BE2C (cell line): Measurements from ENCODE around the gene LIME1.

Source experiments
- DNase-seq: peaks from one replicate; pipeline ENCODE4 v3.0.0-alpha.2; 2020
- H3K27me3 ChIP-seq: fragments of 250-450 bp; sonication (Bioruptor Pico); 2 replicates; pipeline ENCODE4 v1.5.1; 2020; ENCODE audit warnings: mild to moderate bottlenecking
- H3K36me3 ChIP-seq: fragments of 250-450 bp; sonication (Bioruptor Pico); 2 replicates; pipeline ENCODE4 v1.5.1; 2020; ENCODE audit warnings: mild to moderate bottlenecking
- H3K4me1 ChIP-seq: fragments of 250-450 bp; sonication (Bioruptor Pico); 2 replicates; pipeline ENCODE4 v1.5.1; 2020
- H3K4me3 ChIP-seq: 2 replicates; pipeline ENCODE4 v1.5.1; 2011; ENCODE audit warnings: low read depth, low read length
- H3K9me3 ChIP-seq: fragments of 250-450 bp; sonication (Bioruptor Pico); 2 replicates; pipeline ENCODE4 v1.5.1; 2020
- TF ChIP-seq, protein P1 (sequence below): IDR thresholded peaks from 2 replicates; pipeline ENCODE4 v1.5.1; 2012; ENCODE audit warnings: mild to moderate bottlenecking, low read depth, low read length

LIME1 gene

DNA sequence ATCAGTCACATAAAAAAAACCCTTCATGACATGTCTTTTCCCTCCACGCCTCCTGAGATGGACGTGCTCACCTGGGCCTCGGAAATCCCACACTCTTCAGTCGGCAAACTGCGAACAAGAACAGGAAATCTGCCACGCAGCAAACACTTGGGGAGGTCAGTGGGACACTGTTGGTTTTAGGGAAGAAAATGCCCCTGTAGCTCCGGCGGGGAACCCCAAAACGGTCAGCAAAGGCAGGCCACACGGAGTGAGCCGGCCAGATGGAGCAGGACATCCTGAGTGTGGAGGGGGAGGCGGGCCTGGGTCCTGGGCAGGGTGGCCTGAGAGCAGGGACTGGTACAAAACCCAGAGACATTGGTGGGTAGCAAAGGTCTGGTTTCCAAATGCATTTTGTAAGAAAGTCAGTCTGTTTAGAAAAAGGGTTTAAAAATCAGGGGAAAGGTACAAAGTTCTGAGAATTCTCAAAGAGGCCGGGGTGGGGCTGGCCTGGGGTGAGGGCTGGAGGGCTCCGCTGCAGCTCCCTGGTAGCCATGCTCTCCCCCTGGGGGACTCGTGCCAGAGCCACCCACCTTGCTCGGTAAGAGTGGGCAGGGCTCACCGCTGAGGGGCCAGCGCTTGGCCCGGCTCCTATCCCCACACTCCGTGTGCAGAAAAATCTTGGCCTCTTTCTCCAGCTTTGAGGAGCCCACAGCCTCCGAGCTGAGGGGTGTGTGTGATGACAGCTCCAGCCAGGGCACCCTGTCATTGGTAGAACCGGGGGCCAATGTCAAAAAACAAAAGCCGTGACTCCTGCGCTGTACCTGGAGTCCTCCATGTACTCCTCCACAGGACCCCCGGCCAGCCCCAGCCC lies 8.3 kb downstream of the LIME1 start:
- TF ChIP-seq, protein P1, sequence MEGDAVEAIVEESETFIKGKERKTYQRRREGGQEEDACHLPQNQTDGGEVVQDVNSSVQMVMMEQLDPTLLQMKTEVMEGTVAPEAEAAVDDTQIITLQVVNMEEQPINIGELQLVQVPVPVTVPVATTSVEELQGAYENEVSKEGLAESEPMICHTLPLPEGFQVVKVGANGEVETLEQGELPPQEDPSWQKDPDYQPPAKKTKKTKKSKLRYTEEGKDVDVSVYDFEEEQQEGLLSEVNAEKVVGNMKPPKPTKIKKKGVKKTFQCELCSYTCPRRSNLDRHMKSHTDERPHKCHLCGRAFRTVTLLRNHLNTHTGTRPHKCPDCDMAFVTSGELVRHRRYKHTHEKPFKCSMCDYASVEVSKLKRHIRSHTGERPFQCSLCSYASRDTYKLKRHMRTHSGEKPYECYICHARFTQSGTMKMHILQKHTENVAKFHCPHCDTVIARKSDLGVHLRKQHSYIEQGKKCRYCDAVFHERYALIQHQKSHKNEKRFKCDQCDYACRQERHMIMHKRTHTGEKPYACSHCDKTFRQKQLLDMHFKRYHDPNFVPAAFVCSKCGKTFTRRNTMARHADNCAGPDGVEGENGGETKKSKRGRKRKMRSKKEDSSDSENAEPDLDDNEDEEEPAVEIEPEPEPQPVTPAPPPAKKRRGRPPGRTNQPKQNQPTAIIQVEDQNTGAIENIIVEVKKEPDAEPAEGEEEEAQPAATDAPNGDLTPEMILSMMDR: no peak
- H3K9me3 ChIP-seq: no peaks in the 10 kb centered on the region
- H3K4me1 ChIP-seq: peaks cover 3% of the 10 kb centered on the region
- no peak for DNase-seq
- H3K36me3 ChIP-seq: peaks cover 14% of the 10 kb centered on the region
- no peak overlapping the region for H3K4me3 ChIP-seq
- no peaks in the 10 kb centered on the region for H3K27me3 ChIP-seq

DNA sequence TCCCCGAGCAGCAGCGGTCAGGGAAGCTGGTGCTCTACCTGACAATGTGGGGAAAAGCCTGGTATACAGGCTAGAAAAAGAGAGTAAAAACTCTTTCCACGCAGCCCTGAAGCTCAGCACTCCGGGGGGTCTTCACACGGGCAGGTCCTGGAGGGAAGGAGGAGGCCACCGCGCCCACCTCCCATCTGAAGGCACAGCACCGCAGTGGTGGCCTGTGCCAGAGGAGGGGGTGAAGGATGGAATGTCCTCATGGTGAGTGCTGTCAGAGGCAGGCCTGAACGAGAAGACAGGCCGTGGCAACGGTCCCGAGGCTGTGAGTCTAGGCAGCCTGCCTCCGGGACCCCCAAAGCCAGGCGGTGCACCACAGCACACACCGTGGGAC lies 9.0 kb downstream of the LIME1 start:
- H3K4me3 ChIP-seq: no peak overlapping the region
- H3K4me1 ChIP-seq: peaks cover 3% of the 10 kb centered on the region
- H3K9me3 ChIP-seq: no peaks in the 10 kb centered on the region
- H3K36me3 ChIP-seq: peaks cover 14% of the 10 kb centered on the region
- no peaks in the 10 kb centered on the region for H3K27me3 ChIP-seq
- DNase-seq: no peak
- TF ChIP-seq, protein P1: no peak

DNA sequence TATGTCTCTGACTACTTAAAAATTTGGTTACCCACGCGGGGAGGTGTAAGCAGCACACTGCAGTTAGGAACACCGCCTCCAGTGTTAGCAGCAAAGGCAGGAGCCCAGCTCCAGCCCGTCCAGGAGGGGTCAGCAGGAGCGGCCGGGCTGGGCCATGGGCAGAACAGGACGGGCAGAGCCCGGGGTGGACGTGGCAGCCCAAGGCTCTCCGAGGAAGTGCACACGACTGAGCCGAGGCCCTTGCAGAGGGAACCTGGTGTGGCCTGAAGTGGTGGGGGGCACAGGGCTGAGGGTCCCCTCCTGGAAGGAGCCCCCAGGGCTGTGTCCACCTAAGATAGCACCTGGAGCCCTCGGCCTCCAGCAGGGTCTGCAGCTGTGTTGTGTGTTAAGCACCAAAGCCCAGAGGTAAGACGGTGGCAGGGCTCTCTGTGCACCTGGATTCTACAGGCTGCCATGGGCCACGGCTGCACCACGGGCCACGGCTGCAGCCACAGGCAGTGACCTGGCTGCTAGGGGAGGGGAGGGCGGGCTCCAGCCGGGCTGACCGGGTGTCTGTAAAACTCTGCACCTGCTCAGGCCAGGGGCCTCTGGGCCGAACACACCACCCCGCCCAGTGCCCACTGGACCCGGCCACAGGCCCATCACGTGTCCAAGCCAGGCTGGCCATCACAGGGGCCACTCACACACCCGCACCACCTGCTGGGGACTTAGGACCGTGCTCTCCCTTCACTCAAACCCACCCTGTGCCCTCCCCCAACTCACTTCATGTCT lies 9.7 kb downstream of the LIME1 start:
- Histone ChIP-seq H3K27me3 (no peaks in the 10 kb centered on the region), H3K36me3 (peaks cover 14% of the 10 kb centered on the region), H3K9me3 (no peaks in the 10 kb centered on the region), H3K4me3 (no peak overlapping the region), H3K4me1 (peaks cover 5% of the 10 kb centered on the region)
- TF ChIP-seq, protein P1: no peak
- no peak for DNase-seq

DNA sequence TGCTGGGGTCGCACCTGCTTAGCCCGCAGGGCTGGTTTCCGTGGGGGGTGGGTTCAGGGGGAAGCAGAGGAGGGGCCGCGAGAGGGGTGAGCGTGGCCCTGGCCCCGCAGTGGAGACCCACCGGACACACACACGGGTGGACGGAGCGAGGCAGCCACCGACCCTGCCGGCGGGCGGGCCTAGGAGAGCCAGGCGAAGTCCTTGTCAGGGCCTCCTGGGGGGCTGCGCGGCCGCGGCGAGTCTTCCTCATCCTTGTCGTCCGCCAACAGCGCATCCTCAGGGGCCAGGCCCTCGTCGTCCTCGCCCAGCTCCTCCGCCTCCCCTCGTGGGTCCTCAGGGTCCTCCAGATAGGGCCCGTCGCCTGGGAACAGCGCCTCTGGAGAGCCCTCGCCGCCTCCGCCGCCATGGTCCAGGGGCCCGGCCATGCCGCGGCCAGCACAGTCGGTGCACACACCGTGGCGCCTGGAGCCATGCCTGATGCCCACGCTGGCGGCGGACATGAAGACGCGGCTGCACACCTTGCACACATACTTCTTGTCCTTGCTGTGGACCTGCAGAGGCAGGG lies 10.4 kb downstream of the LIME1 start:
- Histone ChIP-seq H3K4me3 (no peak overlapping the region), H3K27me3 (no peaks in the 10 kb centered on the region), H3K4me1 (peaks cover 7% of the 10 kb centered on the region), H3K36me3 (peaks cover 11% of the 10 kb centered on the region), H3K9me3 (no peaks in the 10 kb centered on the region)
- no peak for DNase-seq
- TF ChIP-seq, protein P1: no peak

DNA sequence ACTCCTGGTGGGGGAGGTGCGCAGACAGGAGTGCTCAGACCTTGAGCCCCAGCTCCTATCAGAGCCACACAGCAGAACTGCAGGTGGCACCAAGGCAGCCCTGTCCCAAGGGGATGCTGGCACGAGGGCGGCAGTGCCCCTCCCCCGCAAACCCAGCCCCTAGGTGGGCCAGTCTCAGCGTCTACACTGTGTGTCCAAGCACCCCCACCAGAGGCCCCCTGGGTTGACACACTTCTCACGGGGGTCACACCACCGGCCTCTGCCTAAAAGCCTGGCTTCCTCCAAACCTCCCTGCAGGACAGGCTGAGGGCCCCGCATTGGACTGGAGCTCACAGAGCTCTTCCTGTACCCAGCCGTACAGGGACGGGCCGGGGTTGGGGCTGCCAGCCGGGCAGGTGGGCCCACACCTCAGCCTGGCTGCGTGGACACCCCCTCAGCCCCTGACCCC lies 11.2 kb downstream of the LIME1 start:
- TF ChIP-seq, protein P1: no peak
- H3K4me1 ChIP-seq: peaks cover 7% of the 10 kb centered on the region
- H3K36me3 ChIP-seq: peaks cover 4% of the 10 kb centered on the region
- DNase-seq: no peak
- no peaks in the 10 kb centered on the region for H3K27me3 ChIP-seq
- H3K4me3 ChIP-seq: no peak overlapping the region
- H3K9me3 ChIP-seq: no peaks in the 10 kb centered on the region
